HG02763 (cell line): Measurements from ENCODE around the gene LAMA2.
"Not testable (repeated sequence)": the region's sequence is repeated elsewhere in the genome, so short reads cannot be mapped to it uniquely, and the experiment has no call there.

ENCODE experiments used
- ATAC-seq: cut with Tn5 transposase; IDR thresholded peaks from one replicate; pipeline ENCODE4 v1.9.1; 2021; ENCODE audit warnings: mild to moderate bottlenecking, moderate library complexity; ENCODE audit not compliant: unreplicated experiment

Gene LAMA2

GRCh38 chr6:129069006-129069405, 186.1 kb downstream of the LAMA2 start:
- no peak for ATAC-seq

DNA sequence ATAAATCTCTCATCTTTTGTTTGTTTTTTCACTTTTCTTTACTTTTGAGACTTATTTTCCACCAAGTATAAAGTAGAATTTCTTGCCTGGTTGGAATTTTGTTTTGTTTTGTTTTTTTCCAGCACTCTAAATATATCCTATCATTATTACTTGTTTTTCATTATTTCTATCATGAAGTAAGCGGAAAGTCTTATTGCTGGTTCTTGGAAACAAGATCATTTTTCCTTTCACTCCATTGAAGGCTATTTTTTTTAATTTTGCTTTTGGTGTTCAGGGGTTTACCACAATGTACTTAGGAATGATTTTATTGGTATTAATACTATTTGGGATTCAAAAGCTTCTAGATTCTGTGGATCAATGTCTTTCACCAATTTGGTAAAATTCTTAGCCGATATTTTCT, 190.1 kb downstream of the LAMA2 start:
- no peak for ATAC-seq

DNA sequence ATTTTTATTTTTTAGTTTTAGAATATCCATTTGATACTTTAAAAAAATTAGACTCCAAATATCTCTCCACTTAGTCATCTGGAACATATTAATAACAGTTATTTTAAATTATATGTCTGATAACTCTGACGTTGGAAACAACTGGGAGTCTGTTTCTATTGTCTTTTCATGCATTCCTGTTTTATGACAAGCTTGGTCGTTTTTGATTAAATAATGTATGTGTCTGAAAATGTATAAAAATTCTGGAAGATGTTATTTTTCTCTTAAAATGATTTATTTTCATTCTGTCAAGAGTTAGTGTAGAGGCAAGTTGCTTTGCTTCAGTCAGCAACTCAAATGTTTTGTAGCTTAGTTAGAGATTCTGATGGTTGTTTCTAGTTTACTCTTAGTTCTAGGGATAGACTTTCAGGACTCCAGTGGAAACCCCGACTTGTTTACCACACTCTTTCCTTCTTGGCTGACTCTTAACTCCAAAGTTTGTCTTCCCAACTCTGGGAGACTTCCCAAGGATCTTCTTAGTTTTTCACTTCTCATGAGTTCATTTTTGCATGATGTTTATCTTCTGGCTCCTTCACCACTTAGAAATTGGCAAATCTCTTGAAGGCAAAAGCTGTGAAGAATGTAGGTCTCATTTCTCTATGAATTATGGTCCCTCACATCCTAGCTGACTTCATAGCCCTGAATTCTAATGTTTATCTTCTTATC, 190.9 kb downstream of the LAMA2 start:
- no peak for ATAC-seq

DNA sequence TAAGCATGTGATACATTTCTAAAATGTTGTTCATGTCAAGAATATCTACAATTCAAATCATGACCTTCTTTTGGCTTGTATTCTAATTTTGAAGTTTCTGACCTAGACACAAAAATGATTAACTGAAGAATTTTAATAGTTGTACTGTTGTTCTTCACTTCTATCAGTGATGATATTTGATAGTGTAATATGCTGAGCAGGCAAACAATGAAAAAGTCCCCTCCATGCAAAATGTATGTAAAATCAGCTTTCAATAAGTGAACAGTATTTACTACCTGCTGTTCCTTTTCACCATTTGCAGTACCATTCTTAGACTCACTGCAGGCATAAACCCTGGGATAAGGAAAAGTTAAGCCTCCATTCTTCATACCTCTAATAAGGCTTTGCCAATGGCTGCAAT, 201.5 kb downstream of the LAMA2 start:
- no peak for ATAC-seq

DNA sequence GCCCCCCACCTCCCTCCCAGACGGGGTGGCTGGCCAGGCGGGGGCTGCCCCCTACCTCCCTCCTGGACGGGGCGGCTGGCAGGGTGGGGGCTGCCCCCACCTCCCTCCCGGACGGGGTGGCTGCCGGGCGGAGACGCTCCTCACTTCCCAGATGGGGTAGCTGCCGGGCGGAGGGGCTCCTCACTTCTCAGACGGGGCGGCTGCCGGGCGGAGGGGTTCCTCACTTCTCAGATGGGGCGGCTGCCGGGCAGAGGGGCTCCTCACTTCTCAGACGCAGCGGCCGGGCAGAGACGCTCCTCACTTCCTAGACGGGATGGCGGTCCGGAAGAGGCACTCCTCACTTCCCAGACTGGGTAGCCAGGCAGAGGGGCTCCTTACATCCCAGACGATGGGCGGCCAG, 205.5 kb downstream of the LAMA2 start:
- ATAC-seq: not testable (repeated sequence)

GRCh38 chr6:129089357-129089756, 206.4 kb downstream of the LAMA2 start:
- no peak for ATAC-seq

GRCh38 chr6:129094147-129094546, 211.2 kb downstream of the LAMA2 start:
- no peak for ATAC-seq

DNA sequence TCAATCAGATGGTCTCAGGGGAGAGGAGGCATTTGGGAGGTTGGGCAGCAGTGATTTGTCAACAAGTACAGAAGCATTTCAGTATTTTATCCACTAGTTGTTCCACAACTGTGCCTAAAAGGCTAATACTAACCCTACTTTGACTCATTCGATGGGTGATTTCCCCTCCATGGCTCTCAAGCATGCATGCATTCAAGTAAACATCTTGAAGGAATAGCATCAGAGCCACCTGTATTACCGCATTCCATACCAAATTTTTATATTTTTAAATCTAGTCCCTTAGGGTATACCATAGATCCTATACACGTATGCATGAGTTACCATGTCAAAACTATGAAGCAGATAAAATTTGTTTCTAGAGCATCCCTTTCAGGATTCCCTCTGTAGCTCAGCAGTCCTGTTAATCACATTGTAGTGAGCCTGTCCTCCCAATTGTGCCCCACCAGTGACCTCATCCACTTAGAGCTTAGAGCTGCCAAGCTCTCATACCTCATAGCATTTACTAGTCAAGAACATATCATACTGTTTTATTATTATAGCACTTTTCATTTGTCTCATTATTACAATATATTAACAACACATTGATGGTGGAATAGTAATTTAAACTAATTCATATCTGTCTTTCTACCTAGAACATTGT, 213.8 kb downstream of the LAMA2 start:
- ATAC-seq: no peak

GRCh38 chr6:129098061-129098553, 215.2 kb downstream of the LAMA2 start:
- no peak for ATAC-seq

- no peak for ATAC-seq
Observed at GRCh38 chr6:129099696-129100095, 216.8 kb downstream of the LAMA2 start.

DNA sequence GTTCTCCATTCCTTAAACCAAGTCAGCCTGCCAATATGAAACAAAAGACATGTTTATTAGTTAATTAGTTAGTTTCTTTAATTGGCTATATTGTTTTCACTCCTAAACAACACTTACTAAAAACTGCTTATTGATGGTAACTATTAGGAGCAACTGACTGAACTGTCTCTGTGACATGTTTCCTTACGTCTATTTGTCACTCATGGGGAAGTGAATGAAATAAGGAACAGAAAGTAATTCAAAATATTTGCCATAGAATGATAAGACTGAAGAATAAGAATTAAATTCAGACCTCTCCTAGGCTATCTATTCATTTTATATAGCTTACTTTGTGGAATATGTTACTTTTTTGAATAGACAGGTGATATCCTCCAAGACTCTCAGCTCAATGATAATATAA, 217.2 kb downstream of the LAMA2 start:
- no peak for ATAC-seq

GRCh38 chr6:129102741-129103140, 219.8 kb downstream of the LAMA2 start:
- ATAC-seq: no peak

DNA sequence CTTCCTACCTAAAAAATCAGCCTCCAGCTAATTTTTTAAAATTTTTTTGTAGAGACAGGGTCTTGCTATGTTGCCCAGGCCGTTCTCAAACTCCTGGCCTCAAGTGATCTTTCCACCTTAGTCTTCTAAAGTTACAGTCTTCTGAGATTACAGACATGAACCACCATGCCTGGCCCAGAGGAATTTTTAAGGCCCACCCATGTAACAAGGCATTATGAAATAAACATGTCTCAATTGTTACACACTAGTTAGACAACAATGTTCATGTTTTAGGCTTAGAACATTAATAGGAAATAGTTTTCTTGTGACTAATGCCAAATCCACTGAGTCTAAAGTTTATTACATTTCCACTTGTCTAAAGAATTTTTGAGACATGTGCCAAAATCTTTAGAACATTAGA, 221.2 kb downstream of the LAMA2 start:
- ATAC-seq: no peak

- no peak for ATAC-seq
Observed at GRCh38 chr6:129104560-129104959, 221.6 kb downstream of the LAMA2 start.

- no peak for ATAC-seq
Observed at GRCh38 chr6:129105035-129105434, 222.1 kb downstream of the LAMA2 start.

DNA sequence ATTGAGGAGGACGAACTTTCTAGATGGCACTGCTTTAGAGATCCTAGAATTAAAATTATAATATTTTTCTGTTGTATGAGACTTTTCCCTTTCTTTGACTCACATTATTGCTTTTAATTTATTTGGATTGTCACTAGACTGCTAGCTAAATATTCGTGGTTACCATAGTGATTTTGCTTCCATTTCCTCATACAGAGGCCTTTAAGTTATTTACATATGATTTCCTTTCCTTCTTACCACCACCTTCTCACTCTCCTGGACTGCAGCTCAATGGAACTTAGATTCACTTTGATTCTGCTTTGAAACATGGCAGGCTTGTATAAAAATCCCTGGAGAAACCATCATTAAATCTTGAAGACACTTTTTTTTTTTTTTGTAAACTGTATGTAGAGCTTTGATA, 222.9 kb downstream of the LAMA2 start:
- no peak for ATAC-seq

DNA sequence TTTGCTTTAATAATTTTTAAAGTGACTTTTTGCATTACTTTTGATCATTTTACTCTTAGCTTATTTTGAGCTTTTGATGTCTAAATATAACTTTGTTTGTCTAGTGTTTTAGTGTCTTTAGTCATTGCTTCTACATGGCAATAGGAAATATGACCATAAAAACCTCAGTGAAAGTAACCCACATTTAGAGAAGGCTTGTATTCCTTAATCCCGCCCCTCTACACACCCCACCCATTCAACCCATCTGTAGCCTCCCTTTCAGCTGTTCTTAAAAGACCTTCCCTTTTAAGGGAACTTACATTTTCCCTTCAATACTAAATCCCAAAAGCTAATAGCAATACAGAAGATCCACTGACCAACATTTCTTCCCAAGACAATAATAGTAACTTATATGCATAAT, 225.4 kb downstream of the LAMA2 start:
- no peak for ATAC-seq

DNA sequence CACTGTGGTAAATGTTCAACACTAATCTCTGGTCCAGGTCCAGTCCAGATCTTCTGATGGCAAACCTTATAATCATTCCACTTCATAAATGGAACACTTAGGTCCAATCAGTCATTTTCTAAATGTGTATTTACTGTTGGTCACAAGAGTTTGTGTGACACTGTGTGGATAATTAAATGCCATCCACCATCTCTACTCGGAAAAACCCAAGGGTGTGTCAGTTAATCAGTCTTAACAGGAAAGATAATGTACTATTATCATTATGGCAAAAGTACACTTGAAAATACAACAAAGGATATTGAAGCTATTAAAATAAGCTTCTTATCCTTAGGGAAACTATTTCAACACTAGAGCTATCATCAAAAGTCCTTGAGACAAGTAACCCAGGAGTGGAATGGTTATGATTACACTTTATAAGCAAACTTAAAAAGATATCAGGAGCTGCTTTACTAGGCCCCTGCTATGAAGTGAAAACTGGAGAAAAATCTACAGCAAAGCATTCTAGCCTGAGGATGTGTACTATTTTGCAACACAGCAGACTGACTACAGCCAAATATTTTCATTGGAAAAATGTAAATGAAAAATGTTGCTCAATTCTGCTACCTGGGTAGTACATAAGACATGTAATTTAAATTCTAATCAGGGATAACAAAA, 227.9 kb downstream of the LAMA2 start:
- no peak for ATAC-seq

GRCh38 chr6:129111346-129111745, 228.4 kb downstream of the LAMA2 start:
- no peak for ATAC-seq

- ATAC-seq: no peak
Observed at GRCh38 chr6:129111853-129112252, 228.9 kb downstream of the LAMA2 start.

DNA sequence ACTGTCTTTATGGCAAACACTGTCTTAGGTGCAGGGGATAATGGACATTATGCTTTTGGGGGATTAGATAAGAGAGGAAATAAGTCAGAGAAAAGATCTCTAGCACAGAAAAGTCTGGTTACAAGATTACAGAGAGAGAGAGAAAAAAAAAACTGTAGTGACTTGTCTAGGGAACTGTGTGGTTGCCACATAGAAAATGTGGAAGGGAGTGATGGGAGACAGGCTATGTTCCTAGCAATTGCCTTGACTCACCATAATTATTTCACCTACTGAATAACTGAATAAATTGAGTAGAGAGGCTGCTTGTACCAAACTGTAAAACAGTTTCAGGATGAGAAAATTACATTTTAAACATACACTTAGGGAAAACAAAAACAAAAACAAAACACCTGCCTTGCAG, 229.7 kb downstream of the LAMA2 start:
- no peak for ATAC-seq

DNA sequence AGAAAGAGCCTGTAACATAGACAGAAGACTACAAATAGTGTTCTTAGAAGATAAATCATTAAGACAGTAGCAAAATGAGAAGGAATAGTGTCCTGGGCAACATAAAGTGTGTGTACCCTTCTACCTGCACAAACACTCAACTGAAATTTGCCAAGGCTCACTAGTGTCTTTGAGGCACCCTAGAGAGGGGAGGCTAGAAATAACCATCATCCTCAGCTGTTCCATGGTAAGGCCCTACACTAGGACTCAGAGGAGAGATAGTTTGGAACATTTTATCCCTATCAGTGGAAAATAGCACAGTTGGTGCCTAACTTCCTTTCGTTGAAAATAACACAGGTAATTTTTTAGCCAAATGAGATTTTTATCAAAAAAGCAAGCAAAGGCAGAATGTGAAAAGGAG, 230.7 kb downstream of the LAMA2 start:
- ATAC-seq: no peak
